Measurements from ENCODE around the gene KIRREL1.

- TF ChIP-seq EZH2phosphoT487 (IDR thresholded peaks at IDR 0.05) (no peak), CTCF (IDR thresholded peaks at IDR 0.05) (no peak), EZH2 (IDR thresholded peaks at IDR 0.05) (no peak)
Observed at GRCh38 chr1:157996433-157996832, 3.0 kb downstream of the KIRREL1 start.

All from neural progenitor cell (in vitro differentiated cells).